Suppressor macrophage treated with lipopolysaccharide for 1 hour (primary cell): ENCODE results near the gene ZFPM1.
A peak's percentile ranks its signal among the peaks of the same experiment; 100 is the strongest.

ENCODE experiments used
- DNase-seq, 3 donors: peaks; one replicate each; pipeline ENCODE4 v3.0.0-alpha.2; 2020 to 2022

The ZFPM1 gene

GRCh38 chr16:88502776-88503280 is 49.7 kb downstream of the ZFPM1 start:
- DNase-seq = no peak

GRCh38 chr16:88503374-88503770 is 50.3 kb downstream of the ZFPM1 start:
- DNase-seq = no peak

- no peak for DNase-seq
Measured at GRCh38 chr16:88503771-88504488, 50.9 kb downstream of the ZFPM1 start.

- DNase-seq = no peak
Measured at GRCh38 chr16:88504489-88505404, 51.7 kb downstream of the ZFPM1 start.

GRCh38 chr16:88505405-88506082 is 52.5 kb downstream of the ZFPM1 start:
- DNase-seq = peak in 2 of 3 donors; percentile 4 to 33

- DNase-seq = no peak
Measured at GRCh38 chr16:88506723-88507122, 53.6 kb downstream of the ZFPM1 start.

GRCh38 chr16:88507231-88507743 is 54.2 kb downstream of the ZFPM1 start:
- DNase-seq = no peak

GRCh38 chr16:88508376-88508867 is 55.3 kb downstream of the ZFPM1 start:
- no peak for DNase-seq

GRCh38 chr16:88508868-88509748 is 56.0 kb downstream of the ZFPM1 start:
- DNase-seq = no peak

GRCh38 chr16:88509749-88510069 is 56.6 kb downstream of the ZFPM1 start:
- DNase-seq = no peak

- DNase-seq = no peak
Measured at GRCh38 chr16:88510091-88510994, 57.3 kb downstream of the ZFPM1 start.

- DNase-seq = no peak
Measured at GRCh38 chr16:88511060-88511459, 58.0 kb downstream of the ZFPM1 start.

GRCh38 chr16:88511906-88512305 is 58.8 kb downstream of the ZFPM1 start:
- no peak for DNase-seq

GRCh38 chr16:88512728-88513696 is 59.9 kb downstream of the ZFPM1 start:
- DNase-seq = no peak

GRCh38 chr16:88514070-88514469 is 61.0 kb downstream of the ZFPM1 start:
- DNase-seq = no peak

- no peak for DNase-seq
Measured at GRCh38 chr16:88514526-88515232, 61.6 kb downstream of the ZFPM1 start.

GRCh38 chr16:88515371-88515770 is 62.3 kb downstream of the ZFPM1 start:
- DNase-seq = no peak

- no peak for DNase-seq
Measured at GRCh38 chr16:88515925-88516594, 63.0 kb downstream of the ZFPM1 start.
